Stimulated activated CD8-positive, alpha-beta memory T cell treated with anti-CD3 and anti-CD28 coated beads, Interleukin-4, amount 100 ng/mL, for 48 hours (primary cell): ENCODE results near the gene CCR7.

Source experiments
- DNase-seq: peaks from one replicate; pipeline ENCODE4 v3.0.0-alpha.2; 2020

Gene CCR7

DNA sequence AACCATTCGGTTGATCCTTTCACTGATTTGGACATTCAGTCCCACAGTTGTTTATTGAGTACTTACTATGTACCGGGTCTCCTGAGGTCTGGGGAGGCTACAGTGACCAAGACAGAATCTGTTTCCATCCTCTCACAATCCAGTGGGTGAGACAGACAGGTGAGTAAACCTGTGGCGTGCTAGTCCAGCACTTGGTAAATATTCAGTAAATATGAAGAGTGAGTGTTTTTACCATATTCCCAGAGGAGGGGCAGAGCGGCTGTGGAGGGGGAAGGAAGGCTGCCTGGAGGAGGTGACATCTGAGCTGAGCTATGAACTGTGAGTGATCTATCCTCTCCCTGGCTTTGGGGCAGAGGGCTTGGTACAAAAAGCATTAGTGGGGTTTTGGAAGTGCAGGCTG lies 31.4 kb downstream of the CCR7 start:
- no peak for DNase-seq

DNA sequence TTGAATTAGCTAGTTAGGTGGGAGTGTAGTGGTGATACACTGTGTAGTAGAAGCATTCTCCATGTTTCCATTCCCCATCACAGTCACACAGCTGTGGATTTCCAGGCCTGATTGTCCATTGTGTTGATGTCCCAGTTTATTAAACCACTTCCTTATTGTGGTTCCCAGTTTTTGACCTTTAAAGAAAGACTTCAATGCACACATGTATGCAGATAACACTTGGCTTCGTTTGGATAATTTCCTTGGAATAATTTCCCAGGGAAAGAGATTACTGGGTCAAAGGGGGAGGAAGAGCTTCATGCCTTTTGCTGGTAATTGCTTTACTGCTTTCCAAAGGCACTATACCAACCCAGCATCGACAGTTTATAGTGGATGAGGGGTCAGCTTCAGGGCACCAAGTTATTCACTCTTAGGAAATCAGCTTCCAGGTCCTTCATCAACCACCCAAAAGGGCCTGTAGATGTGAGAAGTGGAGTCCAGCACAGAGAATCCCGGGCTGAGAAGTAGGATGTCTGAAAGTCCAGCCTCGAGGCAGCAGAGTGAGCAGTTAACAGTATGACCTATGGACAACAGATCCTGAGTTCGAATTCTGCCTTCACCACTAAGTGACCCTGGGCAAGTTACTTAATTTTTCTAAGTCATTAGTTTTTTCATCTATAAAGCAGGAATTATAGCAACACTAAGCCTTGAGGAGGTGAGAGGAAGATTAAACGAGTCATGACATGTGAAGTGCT lies 32.6 kb downstream of the CCR7 start:
- peak; percentile 25 for DNase-seq

DNA sequence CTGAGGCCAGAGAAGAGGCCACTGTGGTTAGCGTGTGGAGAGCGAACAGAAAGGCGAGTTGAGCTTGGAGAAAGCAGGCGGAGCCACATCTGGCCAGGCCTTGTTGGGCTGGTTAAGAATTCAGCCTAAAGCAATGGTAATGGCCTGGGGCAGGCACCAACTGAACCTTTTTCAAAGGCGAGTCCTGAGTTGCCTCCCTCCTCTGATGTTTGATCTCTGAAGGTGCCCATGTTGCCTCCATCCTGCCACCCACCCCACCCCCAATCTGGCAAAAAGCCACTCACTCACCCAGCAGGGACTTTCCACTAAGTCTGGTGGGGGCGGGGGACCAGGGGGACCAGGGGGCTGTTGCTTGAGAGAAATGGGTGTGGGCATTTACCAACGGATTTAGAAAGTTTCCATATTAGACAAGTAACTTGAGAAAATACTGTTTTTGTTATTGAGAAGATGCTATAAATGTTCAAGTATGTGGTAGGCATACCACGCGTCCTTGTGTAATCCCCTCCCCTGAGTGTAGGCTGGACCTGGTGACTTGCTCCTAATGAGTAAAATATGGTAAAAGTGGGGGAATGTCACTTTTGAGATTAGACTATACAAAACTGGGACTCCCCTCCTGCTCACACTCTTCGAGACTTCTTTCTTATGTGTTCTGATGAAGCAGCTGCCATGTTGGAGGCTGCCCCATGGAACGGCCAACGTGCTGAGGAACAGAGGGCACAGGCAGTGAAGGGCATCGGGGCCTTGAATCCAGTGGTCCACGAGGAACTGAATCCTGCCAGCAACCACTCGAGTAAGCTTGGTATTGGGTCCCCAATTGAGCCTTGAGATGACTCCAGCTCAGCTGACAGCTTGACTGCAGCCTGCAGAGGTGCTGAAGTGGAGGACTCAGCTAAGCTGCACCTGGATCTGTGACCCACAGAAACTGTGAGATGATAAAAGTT lies 34.0 kb downstream of the CCR7 start:
- DNase-seq, result peak; percentile 93

DNA sequence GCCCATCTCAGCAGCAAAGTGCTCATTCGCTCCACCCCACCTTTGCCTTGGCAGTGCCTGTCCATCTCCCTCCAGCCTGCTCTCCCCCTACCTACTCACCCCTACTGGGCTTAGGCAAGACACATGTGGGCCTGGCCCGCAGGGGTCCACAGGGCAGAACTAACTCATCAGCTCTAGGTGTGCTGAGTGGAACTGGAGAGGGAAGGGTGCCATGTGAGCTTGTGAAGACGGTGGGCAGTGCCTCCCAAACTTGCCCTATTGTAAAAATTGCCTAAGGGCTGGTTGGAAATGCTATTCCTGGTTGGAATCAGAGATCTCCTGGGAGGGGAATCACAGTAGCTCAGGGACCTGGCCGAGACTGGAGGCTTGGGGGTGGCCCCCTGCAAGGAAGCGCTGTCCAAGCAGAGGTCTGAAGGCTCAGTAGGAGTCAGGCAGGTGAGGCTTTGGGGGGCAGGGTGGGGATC lies 34.7 kb downstream of the CCR7 start:
- DNase-seq, result peak; percentile 39

DNA sequence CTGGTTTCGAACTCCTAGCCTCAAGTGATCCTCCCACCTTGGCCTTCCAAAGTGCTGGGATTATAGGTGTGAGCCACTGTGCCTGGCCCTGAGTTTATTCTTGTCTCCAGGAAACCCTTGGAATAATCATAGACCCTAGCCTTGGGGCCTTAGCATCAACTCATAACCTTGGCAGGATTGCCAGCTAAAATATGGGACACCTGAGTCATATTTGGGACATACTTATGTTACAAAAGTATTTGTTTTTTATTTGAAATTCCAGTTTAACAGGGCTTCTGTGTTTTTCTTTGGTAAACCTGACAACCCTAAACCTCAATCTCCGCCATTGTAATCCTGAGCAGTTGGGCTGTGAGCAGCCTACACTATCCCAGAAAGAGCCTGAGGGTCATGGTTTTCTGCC lies 35.3 kb downstream of the CCR7 start:
- DNase-seq, result no peak

DNA sequence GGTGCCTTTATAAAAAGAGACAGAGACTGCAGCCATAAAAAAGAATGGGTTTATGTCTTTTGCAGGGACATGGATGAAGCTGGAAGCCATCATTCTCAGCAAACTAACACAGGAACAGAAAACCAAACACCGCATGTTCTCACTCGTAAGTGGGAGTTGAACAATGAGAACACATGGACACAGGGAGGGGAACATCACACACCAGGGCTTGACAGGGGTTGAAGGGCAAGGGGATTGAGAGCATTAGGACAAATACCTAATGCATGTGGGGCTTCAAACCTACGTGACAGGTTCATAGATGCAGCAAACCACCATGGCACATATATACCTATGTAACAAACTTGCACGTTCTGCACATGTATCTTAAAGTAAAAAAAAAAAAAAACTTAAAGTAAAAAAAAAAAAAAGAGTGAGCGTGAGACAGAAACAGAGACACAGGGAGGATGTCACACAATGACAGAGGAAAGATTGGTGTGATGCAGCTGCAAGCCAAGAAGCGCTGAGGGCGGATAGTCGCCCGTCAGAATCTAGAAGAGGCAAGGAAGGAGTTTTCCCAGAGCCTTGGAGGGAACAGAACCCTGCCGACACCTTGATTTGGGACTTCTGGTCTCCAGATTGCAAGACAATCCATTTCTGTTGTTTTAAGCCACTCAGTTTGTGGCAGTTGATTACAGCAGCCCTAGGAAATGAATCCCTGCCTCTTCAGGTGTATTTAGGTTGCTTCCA lies 36.4 kb downstream of the CCR7 start:
- DNase-seq, result peak; percentile 24

DNA sequence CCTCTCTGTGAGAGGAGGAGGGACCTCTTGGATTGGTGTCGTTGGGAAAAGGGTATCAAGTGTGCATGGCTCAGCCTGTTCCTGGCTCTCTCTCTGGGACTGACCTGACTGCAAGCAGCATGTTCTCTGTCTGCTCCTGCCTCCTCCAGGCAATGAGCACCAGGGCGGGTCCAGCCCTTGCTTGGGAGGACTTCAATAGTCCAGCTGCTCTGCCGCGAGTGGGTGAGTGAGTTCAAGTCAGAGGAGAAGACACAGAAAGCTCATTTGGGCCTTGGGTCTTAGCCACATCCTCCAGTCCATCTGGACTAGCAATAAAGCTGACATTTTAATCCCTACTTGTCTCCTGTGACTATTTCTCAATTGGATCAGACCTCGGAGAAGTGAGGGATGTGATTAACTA lies 38.6 kb downstream of the CCR7 start:
- DNase-seq, result peak; percentile 22

DNA sequence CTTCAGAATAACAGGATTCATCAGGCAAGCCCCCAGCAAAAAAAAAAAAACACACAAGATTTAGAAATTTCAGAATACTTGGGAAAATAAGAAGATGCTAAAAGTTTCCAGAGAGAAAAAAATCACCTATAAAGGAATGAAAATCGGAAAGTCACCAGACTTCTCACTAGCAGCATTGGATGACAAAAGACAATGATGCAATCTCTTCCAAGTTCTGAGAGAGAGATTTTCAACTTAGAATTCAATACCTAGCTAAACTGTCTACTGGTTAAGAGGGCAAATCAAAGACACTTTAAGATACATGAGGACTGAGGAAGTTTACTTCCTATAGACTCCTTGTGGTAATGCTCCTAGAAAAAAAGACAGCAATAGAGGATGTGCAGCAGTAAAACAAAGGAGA lies 40.0 kb downstream of the CCR7 start:
- no peak for DNase-seq

DNA sequence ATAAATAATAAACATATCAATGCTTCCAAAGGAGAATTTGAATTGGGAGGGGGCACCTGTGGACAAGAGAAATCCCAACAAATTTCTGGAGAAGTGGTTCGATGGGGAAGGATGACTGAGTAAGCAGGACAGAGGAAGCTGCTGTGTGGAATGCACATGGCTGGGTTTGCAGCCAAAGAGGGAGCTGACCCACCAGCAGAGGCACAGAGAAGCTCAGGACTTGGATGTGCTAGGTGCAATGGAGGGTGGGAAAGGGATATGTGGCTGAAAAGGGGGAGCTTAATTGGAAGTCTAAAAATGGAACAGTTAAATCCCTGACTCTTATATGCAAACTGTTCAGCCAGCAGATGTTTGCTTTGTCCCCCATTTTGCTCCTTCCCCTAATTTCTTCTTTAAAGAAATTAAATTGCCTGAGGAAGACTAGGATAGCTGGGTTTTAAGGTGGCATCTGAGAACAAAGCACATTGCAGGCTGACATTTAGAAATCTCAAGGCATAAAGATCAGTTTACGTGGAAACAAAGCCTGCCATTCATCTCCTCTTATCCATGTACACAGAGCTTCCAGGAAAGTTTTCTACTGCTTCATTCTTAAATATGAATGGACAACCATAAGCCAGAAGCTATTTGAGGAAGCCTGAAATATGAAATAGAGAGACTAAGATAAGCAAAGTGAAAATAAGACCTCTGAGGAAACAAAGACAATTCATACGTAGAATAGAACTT lies 40.9 kb downstream of the CCR7 start:
- DNase-seq, result no peak

DNA sequence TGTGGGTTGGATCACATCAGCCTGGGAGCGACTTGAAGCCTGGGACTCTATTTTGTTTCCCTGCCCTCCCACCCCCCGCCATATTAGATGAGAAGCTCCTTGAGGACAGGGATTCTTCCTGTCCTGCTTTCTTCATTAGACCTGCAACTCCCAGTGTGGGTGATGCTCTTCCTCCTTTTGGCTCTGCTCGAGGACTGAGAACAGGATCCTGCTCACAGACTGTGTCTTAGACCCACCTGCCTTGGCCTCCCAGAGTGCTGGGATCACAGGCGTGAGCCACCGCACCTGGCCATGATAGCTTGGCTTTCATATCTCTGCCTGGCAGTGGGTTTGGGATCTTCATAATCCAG lies 42.3 kb downstream of the CCR7 start:
- peak; percentile 10 for DNase-seq

DNA sequence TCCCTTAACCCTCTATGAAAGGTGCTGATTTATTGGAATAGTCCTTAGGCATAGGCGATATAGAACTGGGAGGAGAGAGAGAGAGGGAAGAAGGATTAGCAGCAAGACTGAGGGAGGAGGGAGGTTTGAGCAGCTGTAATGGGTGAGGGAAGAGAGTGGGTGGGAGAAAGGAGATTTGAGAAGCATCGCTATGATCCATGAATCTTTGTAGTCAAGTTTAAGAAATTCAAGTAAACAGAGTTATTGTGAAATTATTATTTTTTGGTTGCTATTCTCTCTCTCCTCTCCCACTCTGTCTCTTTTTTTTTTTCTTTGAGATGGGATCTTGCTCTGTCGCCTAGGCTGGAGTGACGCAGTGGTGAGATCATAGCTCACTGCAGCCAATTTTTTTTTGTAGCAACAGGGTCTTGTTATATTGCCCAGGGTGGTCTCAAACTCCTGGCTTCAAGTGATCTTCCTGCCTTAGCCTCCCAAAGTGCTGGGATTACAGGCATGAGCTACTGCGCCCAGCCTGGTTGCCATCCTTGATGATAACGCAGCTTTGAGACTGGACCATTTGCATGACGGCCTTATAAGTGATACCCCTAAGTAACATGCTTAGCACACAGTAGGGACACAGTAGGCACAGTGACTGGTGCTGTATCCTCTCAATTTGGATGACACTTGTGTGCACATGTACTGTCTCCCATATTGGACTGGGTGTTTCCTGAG lies 42.9 kb downstream of the CCR7 start:
- DNase-seq, result peak; percentile 11

DNA sequence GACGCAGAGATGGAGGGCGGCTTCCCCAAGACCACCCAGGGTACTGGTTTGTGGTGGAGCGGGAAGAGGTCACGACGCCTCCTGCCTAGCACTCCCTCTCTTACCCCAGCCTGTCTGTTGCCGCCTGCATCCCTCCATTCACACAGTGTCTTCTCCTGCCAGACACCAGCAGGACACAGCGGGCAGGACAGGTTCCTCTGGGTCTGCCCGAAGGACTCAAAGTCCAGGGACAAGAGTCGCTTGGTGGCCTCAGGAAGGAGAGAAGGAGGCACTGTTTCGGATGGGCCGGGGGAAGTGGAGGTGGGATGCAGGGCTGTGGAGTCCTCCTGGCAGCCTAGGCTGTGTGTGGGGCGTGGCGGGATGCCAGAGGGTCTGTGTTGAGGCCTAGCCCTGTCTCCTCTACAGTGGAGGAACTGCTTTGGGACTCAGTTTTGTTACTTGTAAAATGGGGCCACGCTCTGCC lies 44.2 kb downstream of the CCR7 start:
- DNase-seq, result no peak

DNA sequence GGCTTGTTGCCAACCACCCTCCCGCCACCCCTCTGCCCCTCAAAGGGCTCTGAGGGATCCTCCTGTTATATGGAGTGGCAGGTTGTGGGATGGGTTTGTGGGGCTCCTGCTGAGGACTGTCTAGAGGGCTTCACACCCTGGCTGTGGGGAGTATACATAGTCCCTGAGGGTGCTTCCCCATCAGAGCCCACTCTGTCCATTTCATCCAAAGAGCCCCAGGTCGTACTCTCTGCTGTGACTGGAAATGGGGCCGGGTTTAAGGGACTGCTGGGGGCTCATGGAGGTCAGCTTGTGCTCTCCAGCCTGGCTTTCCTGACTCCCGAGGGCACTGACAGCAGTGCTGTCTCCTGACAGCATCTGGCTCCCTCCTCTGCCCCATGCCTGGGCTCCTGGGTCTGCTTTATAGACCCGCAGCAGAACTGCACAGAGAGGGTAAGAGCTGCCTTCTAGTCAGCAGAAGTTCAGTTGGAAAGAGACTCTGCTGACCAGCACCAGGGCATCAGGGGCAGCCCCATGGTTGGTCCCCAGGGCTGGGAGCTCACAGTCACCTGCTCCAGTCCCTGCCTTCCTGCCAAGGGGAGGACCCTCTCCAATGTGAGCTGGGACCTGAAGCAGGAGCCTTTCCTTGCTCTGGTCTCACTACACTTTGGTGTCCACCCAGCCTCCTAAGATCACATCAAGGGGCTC lies 46.0 kb downstream of the CCR7 start:
- DNase-seq, result no peak

DNA sequence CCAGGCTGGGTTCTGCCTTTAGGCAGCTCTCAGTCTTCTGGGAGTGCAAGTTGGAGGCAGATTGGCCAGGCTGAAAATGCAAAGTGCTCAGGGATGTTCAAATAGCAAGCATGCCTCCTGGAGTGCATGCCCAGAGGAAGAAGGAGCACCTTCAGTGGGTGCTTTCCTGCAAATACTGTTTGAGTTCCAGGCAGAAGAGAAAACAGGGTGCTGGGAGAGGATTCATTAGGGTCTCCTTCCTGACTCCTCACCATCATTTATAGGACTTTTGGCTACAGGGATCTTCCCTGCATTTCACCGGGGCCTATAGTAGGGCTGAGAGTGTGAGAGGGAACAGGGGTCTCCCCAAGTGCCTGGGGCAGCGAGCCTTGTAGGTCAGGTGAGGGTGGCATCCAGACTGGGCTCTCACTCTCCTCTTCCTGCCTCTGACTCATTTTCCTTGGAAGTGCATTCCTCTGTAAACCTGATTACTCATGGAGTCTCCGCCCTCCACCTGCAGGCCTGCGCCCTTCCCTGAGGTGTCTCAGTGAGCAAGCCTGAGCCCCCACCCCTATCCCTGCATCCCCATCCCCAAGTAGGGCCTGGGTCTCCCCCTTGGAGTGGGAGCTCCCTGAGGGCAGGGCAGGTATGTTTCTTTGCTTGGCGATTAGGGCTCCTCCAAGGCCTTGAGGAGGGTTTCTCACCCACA lies 46.7 kb downstream of the CCR7 start:
- DNase-seq, result no peak

DNA sequence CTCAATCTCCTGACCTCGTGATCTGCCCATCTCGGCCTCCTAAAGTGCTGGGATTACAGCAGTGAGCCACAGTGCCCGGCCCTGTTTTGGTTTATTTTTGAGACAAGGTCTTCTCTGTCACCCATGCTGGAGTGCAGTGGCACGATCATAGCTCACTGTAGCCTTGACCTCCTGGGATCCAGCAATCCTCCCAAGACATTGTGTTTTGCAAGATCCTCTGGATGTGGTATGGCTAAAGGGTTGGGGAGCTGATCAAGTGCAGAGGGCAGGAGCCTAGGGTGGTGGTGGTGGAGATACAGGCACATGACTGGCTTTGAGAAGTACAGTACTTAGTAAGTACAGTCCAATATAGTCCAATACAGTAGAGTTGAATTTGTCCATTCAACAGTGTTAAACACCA lies 47.3 kb downstream of the CCR7 start:
- no peak for DNase-seq

DNA sequence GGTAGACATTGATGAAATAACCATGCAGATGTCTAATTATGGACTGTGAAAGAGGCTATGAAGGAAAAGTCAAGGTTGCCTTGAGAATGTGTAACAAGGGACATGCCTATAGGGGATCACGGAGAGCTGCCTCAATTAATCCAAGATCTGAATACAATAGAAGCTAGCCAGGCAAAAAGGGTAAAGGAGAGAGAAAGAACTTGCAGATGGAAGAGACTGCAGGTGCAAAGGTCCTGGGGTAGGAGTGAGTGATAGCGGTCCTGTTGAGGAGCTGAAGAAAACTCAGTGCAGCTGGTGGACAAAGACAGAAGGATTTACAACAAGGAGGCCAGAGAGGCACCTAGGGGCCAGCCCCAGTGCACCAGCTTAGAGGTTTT lies 48.0 kb downstream of the CCR7 start:
- no peak for DNase-seq

DNA sequence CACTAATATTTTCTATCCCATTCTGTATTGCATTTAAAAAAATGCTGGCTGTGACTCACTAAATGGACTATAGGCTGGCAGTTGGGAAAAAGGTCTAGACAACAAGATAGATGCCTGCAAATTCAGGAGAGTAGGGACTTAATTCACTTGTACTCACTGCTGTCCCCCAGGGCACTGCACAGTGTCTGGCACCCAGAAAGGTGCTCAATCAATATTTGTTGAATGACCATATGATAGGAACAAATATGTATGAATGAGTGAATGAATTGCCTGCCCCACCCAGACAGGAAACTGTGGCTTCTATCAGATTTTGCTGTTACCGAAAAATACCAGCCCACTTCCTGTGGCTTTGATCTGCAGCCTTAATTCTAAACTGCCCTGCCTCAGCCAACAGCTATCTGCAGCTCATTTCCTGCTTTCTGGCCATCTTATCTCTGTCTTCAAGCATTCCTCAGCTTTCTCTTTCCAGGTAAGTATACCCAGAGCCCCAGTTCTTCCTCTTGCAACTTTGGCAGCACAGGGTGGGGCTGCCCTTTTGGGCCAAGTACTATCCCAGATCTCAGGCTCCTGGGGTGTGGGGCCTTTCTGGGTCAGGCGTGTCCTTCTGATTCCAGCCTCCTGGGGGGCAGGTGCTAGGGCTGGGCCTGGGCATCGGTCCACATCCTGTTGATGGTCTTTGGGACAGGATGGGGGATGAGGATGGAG lies 48.5 kb downstream of the CCR7 start:
- DNase-seq, result peak; percentile 70

DNA sequence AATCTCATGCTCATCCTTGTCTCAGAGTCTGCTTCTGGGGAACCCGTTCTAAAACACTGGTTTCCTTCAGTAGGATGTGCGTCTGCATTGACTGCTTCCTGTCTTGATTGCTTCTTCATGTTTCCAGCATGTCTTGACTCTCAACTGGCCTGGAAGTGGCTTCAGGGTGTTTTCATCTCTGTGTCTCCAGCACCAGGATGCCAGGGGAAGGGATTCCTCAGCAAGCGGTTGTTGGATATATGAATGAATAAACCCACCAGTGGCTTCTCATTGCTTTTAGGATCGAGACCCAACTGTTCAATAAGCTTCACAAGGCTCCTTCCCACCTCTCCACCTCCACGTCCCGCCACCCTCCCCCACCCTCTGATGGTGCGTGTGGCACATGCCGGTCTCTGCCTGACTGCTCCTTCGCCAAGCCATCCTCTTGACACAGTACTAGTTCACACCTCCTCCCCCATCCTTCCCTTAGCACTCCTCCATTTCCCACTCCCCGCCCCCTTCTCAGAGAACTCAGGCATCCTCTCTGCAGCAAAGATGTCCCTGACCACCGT lies 49.7 kb downstream of the CCR7 start:
- DNase-seq, result peak; percentile 56

DNA sequence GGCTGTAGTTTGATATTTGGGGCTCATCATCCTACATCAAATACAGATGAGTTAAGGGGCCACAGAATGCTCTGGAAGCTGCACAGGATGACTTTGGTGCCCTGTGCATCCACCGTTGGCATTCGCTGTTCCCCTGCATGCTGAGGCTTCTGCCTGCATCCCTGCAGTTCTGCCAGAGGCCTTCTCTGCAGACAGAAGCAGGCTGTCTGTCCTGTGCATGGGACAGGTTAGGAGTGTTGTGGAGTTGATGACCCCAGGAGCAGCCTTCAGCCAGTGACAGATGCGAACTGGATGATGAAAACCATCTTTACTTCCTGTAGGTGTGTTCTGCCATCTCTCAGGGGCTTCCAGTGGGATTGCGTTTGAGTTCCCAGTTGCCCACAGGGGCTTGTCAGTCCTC lies 50.3 kb downstream of the CCR7 start:
- DNase-seq, result no peak
